ENCODE measurements around the gene INSL6. TPM values are rescaled to one million over a fixed set of nuclear protein-coding genes. Genes with fewer than 3 reads are reported as not detected.

INSL6 gene, protein sequence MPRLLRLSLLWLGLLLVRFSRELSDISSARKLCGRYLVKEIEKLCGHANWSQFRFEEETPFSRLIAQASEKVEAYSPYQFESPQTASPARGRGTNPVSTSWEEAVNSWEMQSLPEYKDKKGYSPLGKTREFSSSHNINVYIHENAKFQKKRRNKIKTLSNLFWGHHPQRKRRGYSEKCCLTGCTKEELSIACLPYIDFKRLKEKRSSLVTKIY
- not detected in 2 replicates for total RNA-seq

GRCh38 chr9:5185220-5185840 is at the start of gene INSL6:
TSS of gene INSL6 (minus strand) at chr9:5185639. CDS start at chr9:5185602, 37 bp downstream.

DNA sequence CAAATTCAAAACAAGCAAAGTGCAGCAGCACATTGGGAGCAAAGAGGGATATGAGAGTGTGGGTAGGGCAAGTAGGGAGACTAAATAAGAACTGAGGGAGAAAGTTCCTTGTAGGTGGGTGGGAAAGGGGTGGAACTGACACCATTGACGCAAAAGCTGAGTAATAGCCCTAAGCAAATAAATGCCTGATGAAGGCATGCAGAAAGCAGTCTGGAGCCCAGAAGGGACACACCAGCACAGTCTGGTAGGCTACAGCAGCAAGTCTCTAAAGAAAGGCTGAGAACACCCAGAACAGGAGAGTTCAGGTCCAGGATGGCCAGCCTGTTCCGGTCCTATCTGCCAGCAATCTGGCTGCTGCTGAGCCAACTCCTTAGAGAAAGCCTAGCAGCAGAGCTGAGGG is 45.8 kb upstream of the INSL6 start, which contains the start of gene INSL4:
Gene INSL4 (plus strand): TSS at position 208 of the 400 bp plus-strand sequence. CDS start 105 bp downstream, at position 313.

Other genes starting within 250 kb of the INSL6 start
- gene JAK2, start 200.4 kb downstream of the INSL6 start, total RNA-seq, result 7.9 and 10.3 TPM in 2 replicates
- gene INSL4, start 45.8 kb upstream of the INSL6 start, total RNA-seq, result not detected in 2 replicates
- gene RLN2, start 119.1 kb upstream of the INSL6 start, total RNA-seq, result not detected in 2 replicates
- gene RLN1, start 154.2 kb upstream of the INSL6 start, total RNA-seq, result not detected in 2 replicates